VCaP (cell line): ENCODE results near the gene SLC52A3.
"Not testable (repeated sequence)": the region's sequence is repeated elsewhere in the genome, so short reads cannot be mapped to it uniquely, and the experiment has no call there.

Experiments
- H3K27ac ChIP-seq: fragments of 450-650 bp; 2 replicates; pipeline ENCODE4 v1.5.1; 2017
- CTCF ChIP-seq: fragments of 450-650 bp; conservative IDR thresholded peaks from 2 replicates; pipeline ENCODE4 v1.5.1; 2017; ENCODE audit warnings: mild to moderate bottlenecking, moderate library complexity

SLC52A3 gene

GRCh38 chr20:768426-768978 lies at the start of gene SLC52A3:
Gene SLC52A3 (minus strand): TSS chr20:768500. CDS start chr20:765774, 2,726 bp downstream.
- peak; percentile 96 for TF ChIP-seq CTCF
- H3K27ac ChIP-seq = peak within 1 kb of the TSS; percentile 82

- TF ChIP-seq CTCF = peak; percentile 99
- no peak overlapping the region for H3K27ac ChIP-seq
Measured at GRCh38 chr20:815914-816606, 47.8 kb upstream of the SLC52A3 start.

- H3K27ac ChIP-seq = no peak overlapping the region
- TF ChIP-seq CTCF = no peak
Measured at GRCh38 chr20:815226-815625, 46.9 kb upstream of the SLC52A3 start.

GRCh38 chr20:813390-813789 lies 45.1 kb upstream of the SLC52A3 start:
- H3K27ac ChIP-seq = no peak overlapping the region
- TF ChIP-seq CTCF = no peak

GRCh38 chr20:812435-812814 lies 44.1 kb upstream of the SLC52A3 start:
- not testable (repeated sequence) for H3K27ac ChIP-seq

GRCh38 chr20:811776-812434 lies 43.6 kb upstream of the SLC52A3 start:
- not testable (repeated sequence) for H3K27ac ChIP-seq

GRCh38 chr20:805713-806112 lies 37.4 kb upstream of the SLC52A3 start:
- no peak for TF ChIP-seq CTCF
- no peak overlapping the region for H3K27ac ChIP-seq

- no peak overlapping the region for H3K27ac ChIP-seq
- no peak for TF ChIP-seq CTCF
Measured at GRCh38 chr20:801678-802077, 33.4 kb upstream of the SLC52A3 start.

GRCh38 chr20:800026-800425 lies 31.7 kb upstream of the SLC52A3 start:
- not testable (repeated sequence) for H3K27ac ChIP-seq

- not testable (repeated sequence) for H3K27ac ChIP-seq
Measured at GRCh38 chr20:798746-799145, 30.4 kb upstream of the SLC52A3 start.
